SK-N-MC (cell line): ENCODE measurements around the gene VTA1.
"Not testable (repeated sequence)": the region's sequence is repeated elsewhere in the genome, so short reads cannot be mapped to it uniquely, and the experiment has no call there.

Experiments
- DNase-seq: peaks from one replicate; pipeline ENCODE4 v3.0.0-alpha.2; 2011; ENCODE audit warnings: low read depth, low spot score
- H3K27ac ChIP-seq: fragments of 200-600 bp; sonication (generic); 2 replicates; pipeline ENCODE4 v1.5.1; 2016; ENCODE audit warnings: mixed run types
- H3K36me3 ChIP-seq: fragments of 200-600 bp; sonication (generic); 2 replicates; pipeline ENCODE4 v1.6.1; 2017; ENCODE audit warnings: antibody characterized with exemption, low read length, mixed read lengths; ENCODE audit not compliant: insufficient read depth
- H3K4me3 ChIP-seq: fragments of 200-600 bp; sonication (generic); 2 replicates; pipeline ENCODE4 v1.5.1; 2016
- H3K9ac ChIP-seq: fragments of 200-600 bp; sonication (generic); 2 replicates; pipeline ENCODE4 v1.8.0; 2017; ENCODE audit warnings: mixed run types, mixed read lengths; ENCODE audit not compliant: insufficient read length
- H3K9me3 ChIP-seq: fragments of 200-600 bp; sonication (generic); 2 replicates; pipeline ENCODE4 v1.6.1; 2017; ENCODE audit warnings: low read depth, mild to moderate bottlenecking, antibody characterized with exemption, low read length, moderate library complexity, mixed read lengths
- EZH2 ChIP-seq: fragments of 200-600 bp; sonication (generic); IDR thresholded peaks from one replicate; pipeline ENCODE4 v1.6.1; 2017; ENCODE audit warnings: antibody characterized with exemption
- FOXP2 ChIP-seq: optimal IDR thresholded peaks from 2 replicates; pipeline ENCODE3; 2011; ENCODE audit warnings: mild to moderate bottlenecking, moderate library complexity; ENCODE audit not compliant: insufficient read depth; ENCODE audit errors: extremely low read length, control extremely low read depth
- POLR2AphosphoS5 ChIP-seq: IDR thresholded peaks from 2 replicates; pipeline ENCODE4 v1.6.1; 2012; ENCODE audit warnings: mild to moderate bottlenecking, low read depth, low read length, borderline replicate concordance

VTA1 gene

GRCh38 chr6:142130814-142131213, 16.2 kb upstream of the VTA1 start:
- no peaks in the 10 kb centered on the region for H3K36me3 ChIP-seq
- peaks cover 4% of the 10 kb centered on the region; the same call in 1 of the 2 replicates for H3K9me3 ChIP-seq
- H3K27ac ChIP-seq, result no peak overlapping the region
- no peak overlapping the region for H3K4me3 ChIP-seq
- no peak for DNase-seq
- H3K9ac ChIP-seq, result no peak overlapping the region
- TF ChIP-seq POLR2AphosphoS5, result no peak
- no peak for TF ChIP-seq FOXP2
- TF ChIP-seq EZH2, result no peak

GRCh38 chr6:142132625-142133024, 14.4 kb upstream of the VTA1 start, which contains the start of gene GJE1:
Gene GJE1 (plus strand): TSS chr6:142132925. CDS start chr6:142133159, 234 bp downstream.
- Histone ChIP-seq H3K9me3 (peaks cover 4% of the 10 kb centered on the region; the same call in 1 of the 2 replicates), H3K27ac (no peak within 1 kb of the TSS), H3K4me3 (no peak within 1 kb of the TSS), H3K36me3 (no peaks in the 10 kb centered on the region), H3K9ac (no peak within 1 kb of the TSS)
- no peak for DNase-seq
- TF ChIP-seq EZH2, result no peak
- no peak for TF ChIP-seq FOXP2
- no peak for TF ChIP-seq POLR2AphosphoS5

- no peak for TF ChIP-seq POLR2AphosphoS5
- no peaks in the 10 kb centered on the region for H3K36me3 ChIP-seq
- H3K4me3 ChIP-seq, result no peak overlapping the region
- H3K27ac ChIP-seq, result no peak overlapping the region
- H3K9me3 ChIP-seq, result no peaks in the 10 kb centered on the region
- no peak for DNase-seq
- H3K9ac ChIP-seq, result no peak overlapping the region
Observed at GRCh38 chr6:142138876-142139275, 8.2 kb upstream of the VTA1 start.

GRCh38 chr6:142141531-142141930, 5.5 kb upstream of the VTA1 start:
- not testable (repeated sequence) for H3K9ac ChIP-seq, H3K36me3 ChIP-seq, H3K9me3 ChIP-seq, DNase-seq, H3K27ac ChIP-seq, H3K4me3 ChIP-seq

GRCh38 chr6:142152746-142153145, 5.7 kb downstream of the VTA1 start:
- H3K9ac ChIP-seq, result no peak overlapping the region
- no peak overlapping the region for H3K4me3 ChIP-seq
- H3K9me3 ChIP-seq, result no peaks in the 10 kb centered on the region
- peaks cover 41% of the 10 kb centered on the region for H3K36me3 ChIP-seq
- DNase-seq, result no peak
- no peak overlapping the region for H3K27ac ChIP-seq
- TF ChIP-seq POLR2AphosphoS5, result no peak
- no peak for TF ChIP-seq FOXP2
- TF ChIP-seq EZH2, result no peak

GRCh38 chr6:142153196-142153595, 6.1 kb downstream of the VTA1 start:
- no peak for TF ChIP-seq EZH2
- TF ChIP-seq POLR2AphosphoS5, result no peak
- TF ChIP-seq FOXP2, result no peak
- Histone ChIP-seq H3K36me3 (peaks cover 41% of the 10 kb centered on the region), H3K27ac (no peak overlapping the region), H3K4me3 (no peak overlapping the region), H3K9me3 (no peaks in the 10 kb centered on the region), H3K9ac (no peak overlapping the region)
- DNase-seq, result no peak

- Histone ChIP-seq H3K4me3 (no peak overlapping the region), H3K9ac (no peak overlapping the region), H3K27ac (no peak overlapping the region), H3K9me3 (no peaks in the 10 kb centered on the region), H3K36me3 (peaks cover 32% of the 10 kb centered on the region)
- TF ChIP-seq EZH2 (no peak), FOXP2 (no peak), POLR2AphosphoS5 (no peak)
- no peak for DNase-seq
Observed at GRCh38 chr6:142154336-142154735, 7.3 kb downstream of the VTA1 start.

- Histone ChIP-seq H3K36me3 (peaks cover 27% of the 10 kb centered on the region), H3K4me3 (no peak overlapping the region), H3K9me3 (no peaks in the 10 kb centered on the region), H3K27ac (no peak overlapping the region), H3K9ac (no peak overlapping the region)
- DNase-seq, result no peak
- TF ChIP-seq POLR2AphosphoS5, result no peak
- no peak for TF ChIP-seq EZH2
Observed at GRCh38 chr6:142155091-142155490, 8.0 kb downstream of the VTA1 start.

- Histone ChIP-seq H3K4me3 (no peak overlapping the region), H3K36me3 (peaks cover 20% of the 10 kb centered on the region), H3K9me3 (no peaks in the 10 kb centered on the region), H3K27ac (no peak overlapping the region), H3K9ac (no peak overlapping the region)
- no peak for DNase-seq
- TF ChIP-seq EZH2 (no peak), FOXP2 (no peak), POLR2AphosphoS5 (no peak)
Observed at GRCh38 chr6:142155895-142156757, 9.1 kb downstream of the VTA1 start.

- DNase-seq, H3K9ac ChIP-seq, H3K4me3 ChIP-seq, H3K9me3 ChIP-seq, H3K27ac ChIP-seq: not testable (repeated sequence)
- H3K36me3 ChIP-seq, result peaks cover 15% of the 10 kb centered on the region
Observed at GRCh38 chr6:142156758-142157068, 9.7 kb downstream of the VTA1 start.
